ENCODE data around the gene RGS3. TPM values are rescaled to one million over a fixed set of nuclear protein-coding genes. Genes with fewer than 3 reads are reported as not detected.

Gene RGS3
- polyA plus RNA-seq, 2 of the 4 experiments (the other 2 are of a cell fraction): 19.6 to 22.9 TPM

DNA sequence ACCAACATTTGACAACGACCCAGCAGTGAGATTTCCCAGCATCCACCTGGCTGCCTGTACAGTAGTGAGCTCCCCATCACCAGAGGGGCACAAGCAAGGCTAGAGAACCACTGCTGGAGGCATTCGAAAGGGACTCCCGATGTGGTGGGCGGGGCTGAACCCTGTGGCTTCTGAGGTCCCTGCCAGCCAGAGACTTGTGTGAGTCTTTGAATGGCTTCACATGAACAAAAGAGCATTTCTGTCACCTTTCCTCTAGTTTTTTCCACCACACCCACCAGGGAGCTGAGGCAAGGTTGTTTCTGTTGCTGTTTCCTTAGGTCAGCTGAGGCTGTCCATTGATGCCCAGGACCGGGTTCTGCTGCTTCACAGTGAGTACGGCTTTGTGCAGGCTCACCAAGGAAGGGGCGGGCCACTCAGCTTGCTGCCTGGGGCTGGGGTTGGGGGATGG, 15.7 kb downstream of the RGS3 start:
- H3K4me2 ChIP-seq: no peak overlapping the region
- DNase-seq (ENCODE audit: low read depth in 1 of 2, low spot score in 1 of 2) (no peak), FAIRE-seq (no peak), ATAC-seq (no peak)
- POLR2A ChIA-PET: no interaction called here
- H3K4me1 ChIP-seq: no peaks in the 10 kb centered on the region
- 88% methylated on average over 5 of the region's 7 CpGs for WGBS (ENCODE audit: missing lambda C conversion rate)
- H3K9me3 ChIP-seq: no peaks in the 10 kb centered on the region
- H3K27ac ChIP-seq: no peak overlapping the region
- CTCF ChIA-PET: interaction anchor here (0.6 to 2.6 kb wide), 5 partner anchors 10 to 33 kb away, joined by 3 to 13 read pairs (median 3); no protein-coding TSS in a partner anchor
- no peak for TF ChIP-seq HDAC2 (IDR thresholded peaks at IDR 0.05)
- TF ChIP-seq, protein P1, sequence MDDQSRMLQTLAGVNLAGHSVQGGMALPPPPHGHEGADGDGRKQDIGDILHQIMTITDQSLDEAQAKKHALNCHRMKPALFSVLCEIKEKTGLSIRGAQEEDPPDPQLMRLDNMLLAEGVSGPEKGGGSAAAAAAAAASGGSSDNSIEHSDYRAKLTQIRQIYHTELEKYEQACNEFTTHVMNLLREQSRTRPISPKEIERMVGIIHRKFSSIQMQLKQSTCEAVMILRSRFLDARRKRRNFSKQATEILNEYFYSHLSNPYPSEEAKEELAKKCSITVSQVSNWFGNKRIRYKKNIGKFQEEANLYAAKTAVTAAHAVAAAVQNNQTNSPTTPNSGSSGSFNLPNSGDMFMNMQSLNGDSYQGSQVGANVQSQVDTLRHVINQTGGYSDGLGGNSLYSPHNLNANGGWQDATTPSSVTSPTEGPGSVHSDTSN (IDR thresholded peaks at IDR 0.05): no peak
- TF ChIP-seq KDM5A (IDR thresholded peaks at IDR 0.05): no peak
- TF ChIP-seq EP300 (IDR thresholded peaks at IDR 0.05): no peak
- no peak for TF ChIP-seq POLR2AphosphoS2 (conservative IDR thresholded peaks at IDR 0.05; ENCODE audit: low read length)
- TF ChIP-seq HOXB5 (CRISPR knock-in tag; IDR thresholded peaks at IDR 0.05): no peak
- no peak for TF ChIP-seq GATA3 (IDR thresholded peaks at IDR 0.05; ENCODE audit: borderline replicate concordance)
- TF ChIP-seq FOSB (CRISPR knock-in tag; IDR thresholded peaks at IDR 0.05): no peak
- TF ChIP-seq ELK1 (IDR thresholded peaks at IDR 0.05; ENCODE audit: low read depth, low read length): no peak
- TF ChIP-seq TFCP2L1 (CRISPR knock-in tag; IDR thresholded peaks at IDR 0.05): no peak
- TF ChIP-seq ZFP36 (IDR thresholded peaks at IDR 0.05; ENCODE audit: borderline replicate concordance, partially characterized antibody): no peak
- no peak for TF ChIP-seq POLR2A (IDR thresholded peaks at IDR 0.05; ENCODE audit: low read length)
- no peak overlapping the region for H3K4me3 ChIP-seq

- no peak overlapping the region for H3K4me3 ChIP-seq
- H3K27ac ChIP-seq: no peak overlapping the region
- DNase-seq (ENCODE audit: low read depth in 1 of 2, low spot score in 1 of 2) (no peak), FAIRE-seq (no peak), ATAC-seq (no peak)
- TF ChIP-seq NPAS2 (CRISPR knock-in tag; IDR thresholded peaks at IDR 0.05; ENCODE audit: borderline replicate concordance): no peak
- no peak for TF ChIP-seq JUN (IDR thresholded peaks at IDR 0.05)
- TF ChIP-seq, protein P2, sequence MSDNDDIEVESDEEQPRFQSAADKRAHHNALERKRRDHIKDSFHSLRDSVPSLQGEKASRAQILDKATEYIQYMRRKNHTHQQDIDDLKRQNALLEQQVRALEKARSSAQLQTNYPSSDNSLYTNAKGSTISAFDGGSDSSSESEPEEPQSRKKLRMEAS (IDR thresholded peaks at IDR 0.05): no peak
- TF ChIP-seq, protein P3, sequence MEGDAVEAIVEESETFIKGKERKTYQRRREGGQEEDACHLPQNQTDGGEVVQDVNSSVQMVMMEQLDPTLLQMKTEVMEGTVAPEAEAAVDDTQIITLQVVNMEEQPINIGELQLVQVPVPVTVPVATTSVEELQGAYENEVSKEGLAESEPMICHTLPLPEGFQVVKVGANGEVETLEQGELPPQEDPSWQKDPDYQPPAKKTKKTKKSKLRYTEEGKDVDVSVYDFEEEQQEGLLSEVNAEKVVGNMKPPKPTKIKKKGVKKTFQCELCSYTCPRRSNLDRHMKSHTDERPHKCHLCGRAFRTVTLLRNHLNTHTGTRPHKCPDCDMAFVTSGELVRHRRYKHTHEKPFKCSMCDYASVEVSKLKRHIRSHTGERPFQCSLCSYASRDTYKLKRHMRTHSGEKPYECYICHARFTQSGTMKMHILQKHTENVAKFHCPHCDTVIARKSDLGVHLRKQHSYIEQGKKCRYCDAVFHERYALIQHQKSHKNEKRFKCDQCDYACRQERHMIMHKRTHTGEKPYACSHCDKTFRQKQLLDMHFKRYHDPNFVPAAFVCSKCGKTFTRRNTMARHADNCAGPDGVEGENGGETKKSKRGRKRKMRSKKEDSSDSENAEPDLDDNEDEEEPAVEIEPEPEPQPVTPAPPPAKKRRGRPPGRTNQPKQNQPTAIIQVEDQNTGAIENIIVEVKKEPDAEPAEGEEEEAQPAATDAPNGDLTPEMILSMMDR (IDR thresholded peaks at IDR 0.05): no peak
- no peak for TF ChIP-seq USF2 (IDR thresholded peaks at IDR 0.05)
- TF ChIP-seq RCOR1 (IDR thresholded peaks at IDR 0.05; ENCODE audit: low read depth, low read length): no peak
- no peak for TF ChIP-seq FOXS1 (CRISPR knock-in tag; IDR thresholded peaks at IDR 0.05)
- TF ChIP-seq NR3C1 (IDR thresholded peaks at IDR 0.05): no peak
- TF ChIP-seq BCL3 (IDR thresholded peaks at IDR 0.05): no peak
- TF ChIP-seq EHF (CRISPR knock-in tag; IDR thresholded peaks at IDR 0.05): no peak
- TF ChIP-seq PHF8 (IDR thresholded peaks at IDR 0.05; ENCODE audit: borderline replicate concordance, low read depth): no peak
- TF ChIP-seq KDM5A (IDR thresholded peaks at IDR 0.05): no peak
- no peak for TF ChIP-seq CBX8 (IDR thresholded peaks at IDR 0.05)
- TF ChIP-seq KDM1A (IDR thresholded peaks at IDR 0.05; ENCODE audit: low read depth): no peak
- no peak for TF ChIP-seq MAZ (IDR thresholded peaks at IDR 0.05; ENCODE audit: borderline replicate concordance, low read depth, low read length)
- ChIA-PET POLR2A (no interaction called here), CTCF (interaction anchor here (0.7 to 2.6 kb wide), 3 partner anchors 32 to 177 kb away, joined by 3 to 13 read pairs (median 3); no protein-coding TSS in a partner anchor)
- 95% methylated on average over 4 of the region's 4 CpGs for whole genome bisulfite sequencing (ENCODE audit: missing lambda C conversion rate)
- H3K4me2 ChIP-seq: no peak overlapping the region
- 0 out of 3 replicates have a peak, but pooled peaks cover 3% of the 10 kb centered on the region for H3K4me1 ChIP-seq
- no peaks in the 10 kb centered on the region for H3K9me3 ChIP-seq
Observed at GRCh38 chr9:113480612-113481011, 17.1 kb downstream of the RGS3 start.

Data from A549 (cell line).